Activated naive CD4-positive, alpha-beta T cell treated with anti-CD3 and anti-CD28 coated beads, Interleukin-2, amount 50 U/mL, for 16 hours (primary cell): ENCODE measurements around the gene AKIP1.

ENCODE experiments used
- DNase-seq: peaks from one replicate; pipeline ENCODE4 v3.0.0-alpha.2; 2020

Gene AKIP1

GRCh38 chr11:8962841-8963240 is 51.9 kb downstream of the AKIP1 start:
- DNase-seq = no peak

GRCh38 chr11:8963569-8964323 is 52.8 kb downstream of the AKIP1 start:
- peak; percentile 81 for DNase-seq

GRCh38 chr11:8964324-8965320 is 53.6 kb downstream of the AKIP1 start, which contains the start of gene TMEM9B:
Gene TMEM9B, minus strand, starts transcription at chr11:8964442. Its CDS starts 129 bp downstream, at chr11:8964313.
- DNase-seq = peak; percentile 78

GRCh38 chr11:8967184-8967583 is 56.2 kb downstream of the AKIP1 start:
- no peak for DNase-seq
